ENCODE results near the gene ADAMTS17. TPM values are rescaled to one million over a fixed set of nuclear protein-coding genes. Genes with fewer than 3 reads are reported as not detected.

ADAMTS17 gene
- total and polyA plus RNA-seq, 2 experiments from 2014 or later: 3.7 to 4.4 TPM

GRCh38 chr15:100112636-100113305, 229.0 kb downstream of the ADAMTS17 start:
- TF ChIP-seq CTCF (IDR thresholded peaks at IDR 0.05; ENCODE audit: poor library complexity): no peak
- no peak for TF ChIP-seq EZH2phosphoT487 (IDR thresholded peaks at IDR 0.05; ENCODE audit: low read depth, severe bottlenecking, unreplicated experiment)
- TF ChIP-seq EZH2 (IDR thresholded peaks at IDR 0.05; ENCODE audit: borderline replicate concordance): no peak
- Histone ChIP-seq H3K27me3 (no peaks in the 10 kb centered on the region), H3K4me1 (ENCODE audit: insufficient read depth) (peaks cover 17% of the 10 kb centered on the region), H3K4me2 (no peak overlapping the region), H3K27ac (no peak overlapping the region), H2AFZ (no peak overlapping the region), H3K9me3 (ENCODE audit: low read depth) (no peaks in the 10 kb centered on the region), H3K36me3 (replicated peaks; ENCODE audit: insufficient read depth, low read depth) (no peaks in the 10 kb centered on the region), H4K20me1 (ENCODE audit: insufficient read depth, poor library complexity, severe bottlenecking) (no peaks in the 10 kb centered on the region), H3K79me2 (no peaks in the 10 kb centered on the region), H3K4me3 (no peak overlapping the region), H3K9me2 (replicated peaks; ENCODE audit: insufficient read depth) (no peaks in the 10 kb centered on the region)
- 93% methylated on average over 14 of the region's 14 CpGs for WGBS (ENCODE audit: low lambda C conversion rate, missing lambda C conversion rate)
- DNase-seq (ENCODE audit: low spot score): no peak

GRCh38 chr15:100112061-100112420, 229.7 kb downstream of the ADAMTS17 start:
- H3K27me3 ChIP-seq: no peaks in the 10 kb centered on the region
- H3K9me2 ChIP-seq (replicated peaks; ENCODE audit: insufficient read depth): no peaks in the 10 kb centered on the region
- H4K20me1 ChIP-seq (ENCODE audit: insufficient read depth, poor library complexity, severe bottlenecking): no peaks in the 10 kb centered on the region
- no peaks in the 10 kb centered on the region for H3K36me3 ChIP-seq (replicated peaks; ENCODE audit: insufficient read depth, low read depth)
- peaks cover 17% of the 10 kb centered on the region for H3K4me1 ChIP-seq (ENCODE audit: insufficient read depth)
- H3K9me3 ChIP-seq (ENCODE audit: low read depth): no peaks in the 10 kb centered on the region
- no peaks in the 10 kb centered on the region for H3K79me2 ChIP-seq
- no peak overlapping the region for H3K4me2 ChIP-seq
- no peak overlapping the region for H3K4me3 ChIP-seq
- TF ChIP-seq CTCF (IDR thresholded peaks at IDR 0.05; ENCODE audit: poor library complexity) (no peak), EZH2phosphoT487 (IDR thresholded peaks at IDR 0.05; ENCODE audit: low read depth, severe bottlenecking, unreplicated experiment) (no peak), EZH2 (IDR thresholded peaks at IDR 0.05; ENCODE audit: borderline replicate concordance) (no peak)
- H3K27ac ChIP-seq: no peak overlapping the region
- H2AFZ ChIP-seq: no peak overlapping the region
- no peak for DNase-seq (ENCODE audit: low spot score)
- WGBS (ENCODE audit: low lambda C conversion rate, missing lambda C conversion rate): 75% methylated on average over 5 of the region's 5 CpGs

- Histone ChIP-seq H3K4me3 (no peak overlapping the region), H3K4me1 (ENCODE audit: insufficient read depth) (peaks cover 17% of the 10 kb centered on the region), H3K27me3 (no peaks in the 10 kb centered on the region), H4K20me1 (ENCODE audit: insufficient read depth, poor library complexity, severe bottlenecking) (no peaks in the 10 kb centered on the region), H3K36me3 (replicated peaks; ENCODE audit: insufficient read depth, low read depth) (no peaks in the 10 kb centered on the region), H3K9me2 (replicated peaks; ENCODE audit: insufficient read depth) (no peaks in the 10 kb centered on the region), H2AFZ (no peak overlapping the region), H3K4me2 (no peak overlapping the region), H3K79me2 (no peaks in the 10 kb centered on the region), H3K9me3 (ENCODE audit: low read depth) (no peaks in the 10 kb centered on the region), H3K27ac (peak overlapping the region; percentile 86)
- WGBS (ENCODE audit: low lambda C conversion rate, missing lambda C conversion rate): 58% methylated on average over 15 of the region's 15 CpGs
- peak; percentile 80 for DNase-seq (ENCODE audit: low spot score)
- TF ChIP-seq CTCF (IDR thresholded peaks at IDR 0.05; ENCODE audit: poor library complexity): no peak
- no peak for TF ChIP-seq EZH2phosphoT487 (IDR thresholded peaks at IDR 0.05; ENCODE audit: low read depth, severe bottlenecking, unreplicated experiment)
- no peak for TF ChIP-seq EZH2 (IDR thresholded peaks at IDR 0.05; ENCODE audit: borderline replicate concordance)
Measured at GRCh38 chr15:100111125-100112060, 230.4 kb downstream of the ADAMTS17 start.

Data from hepatocyte (in vitro differentiated cells).